Parathyroid adenoma (tissue), 2 donors: ENCODE data around the gene ANAPC2.
A peak's percentile ranks its signal among the peaks of the same experiment; 100 is the strongest.

Experiments
- H2AFZ ChIP-seq: fragments of 300-600 bp; sonication (generic); one replicate; pipeline ENCODE4 v1.7.0; 2017; ENCODE audit warnings: antibody characterized with exemption, mild to moderate bottlenecking
- H3K27ac ChIP-seq: fragments of 300-600 bp; sonication (generic); one replicate; pipeline ENCODE4 v1.7.0; 2017
- H3K27me3 ChIP-seq: fragments of 300-600 bp; sonication (generic); one replicate; pipeline ENCODE4 v1.7.0; 2017; ENCODE audit warnings: low read length; ENCODE audit not compliant: control insufficient read depth, insufficient read depth
- H3K36me3 ChIP-seq: fragments of 300-600 bp; sonication (generic); one replicate; pipeline ENCODE4 v1.7.0; 2017; ENCODE audit warnings: low read length; ENCODE audit not compliant: control insufficient read depth, insufficient read depth
- H3K4me1 ChIP-seq: fragments of 300-600 bp; sonication (generic); one replicate; pipeline ENCODE4 v1.7.0; 2017; ENCODE audit warnings: control low read depth
- H3K4me2 ChIP-seq: fragments of 300-600 bp; sonication (generic); one replicate; pipeline ENCODE4 v1.7.0; 2017; ENCODE audit warnings: low read length
- H3K4me3 ChIP-seq: fragments of 300-600 bp; sonication (generic); one replicate; pipeline ENCODE4 v1.7.0; 2017; ENCODE audit warnings: low read depth, low read length
- H3K79me2 ChIP-seq: fragments of 300-600 bp; sonication (generic); one replicate; pipeline ENCODE4 v1.7.0; 2017; ENCODE audit warnings: control low read depth
- H3K9ac ChIP-seq: fragments of 300-600 bp; sonication (generic); one replicate; pipeline ENCODE4 v1.7.0; 2017; ENCODE audit warnings: mild to moderate bottlenecking
- H3K9me3 ChIP-seq: fragments of 300-600 bp; sonication (generic); one replicate; pipeline ENCODE4 v1.7.0; 2017; ENCODE audit warnings: low read length; ENCODE audit not compliant: control insufficient read depth
- TF ChIP-seq, protein P1 (sequence below): fragments of 300-600 bp; sonication (generic); IDR thresholded peaks from one replicate; pipeline ENCODE4 v1.7.0; 2017; ENCODE audit warnings: antibody characterized with exemption, mild to moderate bottlenecking
- donor health status: primary hyperparathyroidism.

The ANAPC2 gene

GRCh38 chr9:137205126-137206069 is 17.0 kb upstream of the ANAPC2 start, which contains the start of the genes NDOR1 and TMEM203:
TSS of gene NDOR1 (plus strand) at chr9:137205700. CDS start at chr9:137205778, 78 bp downstream.
TSS of gene TMEM203 (minus strand) at chr9:137205648. CDS start at chr9:137205414, 234 bp downstream.
- H3K27ac ChIP-seq = peak within 1 kb of the TSS; percentile 44
- peak within 1 kb of the TSS; percentile 74 for H3K4me3 ChIP-seq
- peaks cover 17% of the 10 kb centered on the region for H3K79me2 ChIP-seq
- no peaks in the 10 kb centered on the region for H3K27me3 ChIP-seq
- no peaks in the 10 kb centered on the region for H3K9me3 ChIP-seq
- TF ChIP-seq, protein P1, sequence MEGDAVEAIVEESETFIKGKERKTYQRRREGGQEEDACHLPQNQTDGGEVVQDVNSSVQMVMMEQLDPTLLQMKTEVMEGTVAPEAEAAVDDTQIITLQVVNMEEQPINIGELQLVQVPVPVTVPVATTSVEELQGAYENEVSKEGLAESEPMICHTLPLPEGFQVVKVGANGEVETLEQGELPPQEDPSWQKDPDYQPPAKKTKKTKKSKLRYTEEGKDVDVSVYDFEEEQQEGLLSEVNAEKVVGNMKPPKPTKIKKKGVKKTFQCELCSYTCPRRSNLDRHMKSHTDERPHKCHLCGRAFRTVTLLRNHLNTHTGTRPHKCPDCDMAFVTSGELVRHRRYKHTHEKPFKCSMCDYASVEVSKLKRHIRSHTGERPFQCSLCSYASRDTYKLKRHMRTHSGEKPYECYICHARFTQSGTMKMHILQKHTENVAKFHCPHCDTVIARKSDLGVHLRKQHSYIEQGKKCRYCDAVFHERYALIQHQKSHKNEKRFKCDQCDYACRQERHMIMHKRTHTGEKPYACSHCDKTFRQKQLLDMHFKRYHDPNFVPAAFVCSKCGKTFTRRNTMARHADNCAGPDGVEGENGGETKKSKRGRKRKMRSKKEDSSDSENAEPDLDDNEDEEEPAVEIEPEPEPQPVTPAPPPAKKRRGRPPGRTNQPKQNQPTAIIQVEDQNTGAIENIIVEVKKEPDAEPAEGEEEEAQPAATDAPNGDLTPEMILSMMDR = no peak
- peak within 1 kb of the TSS; percentile 94 for H2AFZ ChIP-seq
- H3K4me1 ChIP-seq = no peaks in the 10 kb centered on the region
- no peaks in the 10 kb centered on the region for H3K36me3 ChIP-seq
- H3K9ac ChIP-seq = peak within 1 kb of the TSS; percentile 76
- H3K4me2 ChIP-seq = peak within 1 kb of the TSS; percentile 67

- Histone ChIP-seq H3K9me3 (no peaks in the 10 kb centered on the region), H3K79me2 (peaks cover 17% of the 10 kb centered on the region), H3K9ac (no peak overlapping the region), H3K4me1 (no peaks in the 10 kb centered on the region), H3K27me3 (no peaks in the 10 kb centered on the region), H2AFZ (no peak overlapping the region), H3K4me2 (peak overlapping the region; percentile 67), H3K36me3 (no peaks in the 10 kb centered on the region), H3K27ac (no peak overlapping the region), H3K4me3 (peak overlapping the region; percentile 74)
- TF ChIP-seq, protein P1 = no peak
These were observed 16.4 kb upstream of the ANAPC2 start for GRCh38 chr9:137204731-137205125.

DNA sequence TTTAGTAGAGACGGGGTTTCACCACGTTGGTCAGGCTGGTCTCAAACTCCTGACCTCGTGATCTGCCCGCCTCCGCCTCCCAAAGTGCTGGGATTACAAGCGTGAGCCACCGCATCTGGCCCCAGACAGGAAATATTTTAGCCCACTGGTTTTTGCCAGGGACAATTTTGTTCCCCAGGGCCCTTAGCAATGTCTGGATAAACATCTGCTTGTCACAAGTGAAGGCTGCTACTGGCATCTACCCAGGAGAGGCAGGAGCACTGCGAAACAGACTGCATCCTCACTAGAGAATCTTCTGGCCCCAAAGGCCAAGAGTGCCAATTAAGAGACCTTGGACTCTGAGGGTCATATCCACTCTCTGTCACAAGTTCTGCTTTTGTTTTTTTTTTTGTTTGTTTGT is 14.6 kb upstream of the ANAPC2 start:
- no peak overlapping the region for H3K9ac ChIP-seq

DNA sequence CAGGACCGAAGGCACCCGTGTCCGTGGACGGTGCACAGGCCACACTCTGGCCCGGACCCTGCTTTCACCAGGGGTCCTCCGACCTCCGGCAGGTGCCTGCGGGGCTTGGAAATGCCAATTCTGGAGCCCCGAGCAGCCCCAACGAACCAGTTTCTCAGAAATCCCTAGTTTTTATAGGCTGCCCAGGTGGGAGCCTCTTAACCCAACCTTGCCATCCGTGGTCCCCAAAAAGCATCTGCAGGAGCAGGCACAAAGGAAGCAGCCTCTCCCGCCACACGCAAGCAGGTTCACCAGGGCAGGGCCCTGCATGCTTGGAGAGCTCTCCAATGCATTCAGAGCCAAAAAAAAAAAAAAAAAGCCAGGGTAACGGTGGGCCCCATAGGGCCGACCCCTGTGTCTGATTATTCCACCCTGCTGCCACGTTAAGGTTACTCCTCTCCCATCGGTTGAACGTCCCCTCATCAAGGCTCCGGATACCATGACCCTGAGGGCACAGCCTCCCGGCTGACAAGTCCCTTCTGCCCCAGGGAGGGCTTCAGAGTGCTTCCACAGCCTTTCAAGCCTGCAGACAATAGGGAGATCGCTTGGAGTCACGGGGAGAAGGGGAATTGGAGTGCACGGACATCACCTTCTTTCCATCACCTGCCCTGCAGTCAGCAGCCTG is 13.0 kb upstream of the ANAPC2 start:
- TF ChIP-seq, protein P1 = no peak
- Histone ChIP-seq H3K79me2 (peaks cover 23% of the 10 kb centered on the region), H3K4me3 (peak overlapping the region; percentile 59), H3K9me3 (no peaks in the 10 kb centered on the region), H3K27ac (peak overlapping the region; percentile 47), H3K36me3 (no peaks in the 10 kb centered on the region), H3K4me1 (peaks cover 4% of the 10 kb centered on the region), H3K9ac (no peak overlapping the region), H3K27me3 (no peaks in the 10 kb centered on the region), H2AFZ (peak overlapping the region; percentile 70), H3K4me2 (peak overlapping the region; percentile 69)

More for the DNA sequence above, 14.6 kb upstream of the ANAPC2 start:
- H3K4me1 ChIP-seq = peaks cover 4% of the 10 kb centered on the region
- H3K27me3 ChIP-seq = no peaks in the 10 kb centered on the region
- TF ChIP-seq, protein P1 = no peak
- no peak overlapping the region for H3K4me3 ChIP-seq
- H3K4me2 ChIP-seq = no peak overlapping the region
- H3K79me2 ChIP-seq = peaks cover 21% of the 10 kb centered on the region
- no peak overlapping the region for H3K27ac ChIP-seq
- H3K36me3 ChIP-seq = no peaks in the 10 kb centered on the region
- no peaks in the 10 kb centered on the region for H3K9me3 ChIP-seq
- H2AFZ ChIP-seq = no peak overlapping the region
